RWPE1 (cell line): ENCODE data around the gene TSR3.

Experiments used
- CTCF ChIA-PET: fragments of 350-600 bp; sonication (Branson Sonifier 250); formaldehyde crosslinking; extraction: SDS; loops from one replicate; lab custom pipeline; 2021; lab: Yijun Ruan, JAX
- POLR2A ChIA-PET: fragments of 400-600 bp; formaldehyde crosslinking; extraction: SDS; loops from one replicate; lab custom pipeline; 2020; ENCODE audit warnings: antibody characterized with exemption; ENCODE audit not compliant: low non-redundant PET; lab: Yijun Ruan, JAX
- DNase-seq: peaks from one replicate; pipeline ENCODE4 v3.0.0; 2012; ENCODE audit warnings: low spot score
- H3K27ac ChIP-seq: fragments of 450-650 bp; 2 replicates; pipeline ENCODE4 v1.5.1; 2017
- CTCF ChIP-seq: fragments of 450-650 bp; conservative IDR thresholded peaks from 2 replicates; pipeline ENCODE4 v1.5.1; 2017; ENCODE audit warnings: low read depth, mild to moderate bottlenecking

Gene TSR3

GRCh38 chr16:1395444-1396031 is 43.9 kb upstream of the TSR3 start:
- CTCF ChIA-PET, result interaction anchor here (0.6 kb wide), 1 partner anchor 9 kb away, joined by 4 read pairs; no protein-coding TSS in a partner anchor
- no peak overlapping the region for H3K27ac ChIP-seq
- POLR2A ChIA-PET, result no interaction called here
- TF ChIP-seq CTCF, result no peak
- DNase-seq, result no peak

- ChIA-PET CTCF (no interaction called here), POLR2A (no interaction called here)
- H3K27ac ChIP-seq, result no peak overlapping the region
- no peak for TF ChIP-seq CTCF
- no peak for DNase-seq
Measured at GRCh38 chr16:1394367-1394951, 42.8 kb upstream of the TSR3 start.

- TF ChIP-seq CTCF, result no peak
- DNase-seq, result no peak
- H3K27ac ChIP-seq, result no peak overlapping the region
- POLR2A ChIA-PET, result no interaction called here
- CTCF ChIA-PET, result no interaction called here
Measured at GRCh38 chr16:1393613-1394176, 42.0 kb upstream of the TSR3 start.

DNA sequence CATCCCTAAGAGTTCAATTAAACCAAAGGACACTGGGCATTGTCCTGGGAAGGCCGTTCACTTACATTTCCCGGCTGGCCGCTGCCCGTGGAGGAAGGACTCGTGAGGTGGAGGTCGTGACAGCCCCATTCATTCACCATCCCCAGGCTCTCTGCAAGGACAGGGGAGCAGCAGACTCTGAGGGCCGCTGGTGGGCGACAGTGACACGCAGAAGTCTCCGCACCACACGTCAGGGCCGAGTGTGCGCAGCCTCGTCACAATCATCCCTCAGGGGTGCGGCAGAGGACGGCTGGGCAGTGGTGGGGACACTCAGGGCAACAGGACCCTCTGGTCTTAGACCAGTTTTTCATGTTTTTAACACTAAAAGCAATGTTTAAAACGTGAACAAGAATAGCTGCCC is 41.1 kb upstream of the TSR3 start:
- no peak for TF ChIP-seq CTCF
- H3K27ac ChIP-seq, result no peak overlapping the region
- DNase-seq, result no peak
- ChIA-PET CTCF (no interaction called here), POLR2A (no interaction called here)

GRCh38 chr16:1390239-1390779 is 38.6 kb upstream of the TSR3 start:
- ChIA-PET POLR2A (no interaction called here), CTCF (no interaction called here)
- DNase-seq, result no peak
- H3K27ac ChIP-seq, result no peak overlapping the region
- TF ChIP-seq CTCF, result no peak

DNA sequence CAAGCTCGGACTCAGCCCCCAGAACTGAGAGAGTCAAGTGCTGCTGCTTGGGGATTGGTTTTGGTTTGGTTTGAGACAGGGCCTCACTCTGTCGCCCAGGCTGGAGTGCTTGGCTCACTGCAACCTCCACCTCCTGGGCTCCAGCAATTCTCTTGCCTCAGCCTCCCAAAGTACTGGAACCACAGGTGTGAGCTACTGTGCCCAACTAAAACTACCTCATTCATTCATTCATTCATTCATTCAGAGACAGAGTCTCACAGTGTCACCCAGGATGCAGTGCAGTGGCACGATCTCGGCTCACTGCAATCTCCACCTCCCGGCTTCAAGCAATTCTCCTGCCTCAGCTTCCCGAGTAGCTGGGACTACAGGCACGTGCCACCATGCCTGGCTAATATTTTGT is 38.1 kb upstream of the TSR3 start:
- CTCF ChIA-PET, result no interaction called here
- no peak for DNase-seq
- no peak for TF ChIP-seq CTCF
- POLR2A ChIA-PET, result no interaction called here
- no peak overlapping the region for H3K27ac ChIP-seq
